HCT116 (cell line): ENCODE measurements around the gene NUS1. TPM values are rescaled to one million over a fixed set of nuclear protein-coding genes. Genes with fewer than 3 reads are reported as not detected.

Experiments
- ATAC-seq: fragments of 200-7000 bp; cut with Tn5 transposase; 2 replicates; pipeline ENCODE4 v1.9.1; 2020; ENCODE audit warnings: mild to moderate bottlenecking, moderate library complexity
- BruUV-seq: library from RNA; stranded (reverse); fragments of 400-500 nt; replicated peaks from 2 replicates; lab custom pipeline; 2021; lab: Mats Ljungman, UMichigan
- CTCF ChIA-PET: fragments of 300-600 bp; sonication (Branson Sonifier 250); formaldehyde crosslinking; loops from one replicate; lab custom pipeline; 2021; ENCODE audit warnings: antibody characterized with exemption; lab: Charles Lee
- POLR2A ChIA-PET: fragments of 300-600, 350-600 bp; sonication (Branson Sonifier 250); formaldehyde crosslinking; loops from one replicate; lab custom pipeline; 2021; ENCODE audit warnings: antibody characterized with exemption; lab: Charles Lee
- RAD21 ChIA-PET, 2 experiments: fragments of 300-600 bp; sonication (Branson Sonifier 250); formaldehyde crosslinking; loops; one replicate each; lab custom pipeline; 2023; ENCODE audit warnings: low total read pairs in 2 of 2; ENCODE audit not compliant: uncharacterized antibody in 2 of 2, unreplicated experiment in 2 of 2, low non-redundant PET in 1 of 2; lab: Charles Lee
- DNase-seq: peaks from one replicate; pipeline ENCODE4 v3.0.0-alpha.2; 2010; ENCODE audit warnings: low read depth, low spot score
- H2AFZ ChIP-seq: fragments of 200-600 bp; shearing (Covaris generic), sonication (generic); 2 replicates; pipeline ENCODE4 v1.6.1; 2017; ENCODE audit warnings: low read depth, mixed run types, mixed read lengths, antibody characterized with exemption, low read length; ENCODE audit not compliant: poor library complexity, severe bottlenecking
- H3K27ac ChIP-seq: 2 replicates; pipeline ENCODE4 v1.5.1; 2012; ENCODE audit warnings: low read depth, low read length
- H3K27me3 ChIP-seq: fragments of 200-600 bp; sonication (generic); 2 replicates; pipeline ENCODE4 v1.6.1; 2016; ENCODE audit warnings: mixed run types, low read length, mixed read lengths; ENCODE audit not compliant: insufficient read depth
- H3K36me3 ChIP-seq, 2 experiments: fragments of 200-500 bp in 1 of 2; fragments of 200-600 bp in 1 of 2; sonication (Bioruptor generic) in 1 of 2; sonication (generic) in 1 of 2; 2 replicates each; pipeline versions ENCODE4 v1.5.1 to v1.6.1; 2014 to 2016; ENCODE audit warnings: low read length in 2 of 2, inconsistent platforms in 1 of 2, mixed read lengths in 1 of 2, mixed run types in 1 of 2; ENCODE audit not compliant: insufficient read depth in 2 of 2, control insufficient read depth in 1 of 2
- H3K4me1 ChIP-seq, 2 experiments: fragments of 200-600 bp in 1 of 2; sonication (generic) in 1 of 2; 2 replicates each; pipeline versions ENCODE4 v1.5.1 to v1.6.1; 2012 to 2017; ENCODE audit warnings: low read length in 2 of 2, inconsistent platforms in 1 of 2, mild to moderate bottlenecking in 1 of 2, mixed read lengths in 1 of 2, mixed run types in 1 of 2, moderate library complexity in 1 of 2; ENCODE audit not compliant: insufficient read depth in 2 of 2, control insufficient read depth in 1 of 2
- H3K4me2 ChIP-seq: fragments of 200-600 bp; sonication (generic); 2 replicates; pipeline ENCODE4 v1.6.1; 2017; ENCODE audit warnings: mixed run types, low read length, mixed read lengths
- H3K4me3 ChIP-seq, 2 experiments: fragments of 200-600 bp in 1 of 2; sonication (generic) in 1 of 2; replicated peaks in 1 of 2; 2 replicates each; pipeline ENCODE4 v1.5.1; 2011 to 2016; ENCODE audit warnings: low read length in 2 of 2, control low read depth in 1 of 2, low read depth in 1 of 2, mild to moderate bottlenecking in 1 of 2, mixed read lengths in 1 of 2, mixed run types in 1 of 2
- H3K79me2 ChIP-seq: fragments of 200-600 bp; sonication (generic); 2 replicates; pipeline ENCODE4 v1.6.1; 2017; ENCODE audit warnings: mild to moderate bottlenecking, mixed run types, low read length, moderate library complexity, mixed read lengths; ENCODE audit not compliant: insufficient read depth
- H3K9ac ChIP-seq: fragments of 200-600 bp; sonication (generic); 2 replicates; pipeline ENCODE4 v1.6.1; 2016; ENCODE audit warnings: low read length, mixed read lengths
- H3K9me2 ChIP-seq: fragments of 200-600 bp; sonication (generic), shearing (Covaris generic); 2 replicates; pipeline ENCODE4 v1.6.1; 2017; ENCODE audit warnings: mixed run types, mild to moderate bottlenecking, moderate library complexity; ENCODE audit not compliant: insufficient read depth
- H3K9me3 ChIP-seq, 2 experiments: fragments of 200-500 bp in 1 of 2; fragments of 200-600 bp in 1 of 2; sonication (Bioruptor generic) in 1 of 2; sonication (generic) in 1 of 2; 2 replicates each; pipeline ENCODE4 v1.6.1; 2014 to 2017; ENCODE audit warnings: low read length in 2 of 2, mixed read lengths in 2 of 2, inconsistent platforms in 1 of 2, low read depth in 1 of 2, mild to moderate bottlenecking in 1 of 2, mixed run types in 1 of 2, moderate library complexity in 1 of 2; ENCODE audit not compliant: control insufficient read depth in 1 of 2, insufficient read depth in 1 of 2
- H4K20me1 ChIP-seq: fragments of 200-600 bp; sonication (generic), shearing (Covaris generic); 2 replicates; pipeline ENCODE4 v1.6.1; 2017; ENCODE audit warnings: mixed run types, mild to moderate bottlenecking, moderate library complexity; ENCODE audit not compliant: insufficient read depth
- CBX3 ChIP-seq: IDR thresholded peaks from 2 replicates; pipeline ENCODE4 v1.6.1; 2012; ENCODE audit warnings: low read depth
- CEBPB ChIP-seq: IDR thresholded peaks from 2 replicates; pipeline ENCODE4 v1.6.1; 2012; ENCODE audit warnings: low read depth
- EGR1 ChIP-seq: IDR thresholded peaks from 2 replicates; pipeline ENCODE4 v1.6.1; 2012; ENCODE audit warnings: low read depth
- ELF1 ChIP-seq: IDR thresholded peaks from 2 replicates; pipeline ENCODE4 v1.6.1; 2012; ENCODE audit warnings: low read depth, borderline replicate concordance
- EZH2 ChIP-seq: fragments of 200-600 bp; sonication (generic); IDR thresholded peaks from 2 replicates; pipeline ENCODE4 v1.6.1; 2017; ENCODE audit warnings: antibody characterized with exemption, mixed run types
- EZH2phosphoT487 ChIP-seq: fragments of 200-600 bp; IDR thresholded peaks from 2 replicates; pipeline ENCODE4 v1.6.1; 2018; ENCODE audit warnings: antibody characterized with exemption, borderline replicate concordance
- FOSL1 ChIP-seq: IDR thresholded peaks from 2 replicates; pipeline ENCODE4 v1.6.1; 2012; ENCODE audit warnings: low read depth
- JUND ChIP-seq: IDR thresholded peaks from 2 replicates; pipeline ENCODE4 v1.6.1; 2012
- POLR2A ChIP-seq: IDR thresholded peaks from 2 replicates; pipeline ENCODE4 v1.7.0; 2011; ENCODE audit warnings: borderline replicate concordance; ENCODE audit not compliant: insufficient read depth, insufficient read length; ENCODE audit errors: extremely low read depth
- POLR2AphosphoS5 ChIP-seq: IDR thresholded peaks from 2 replicates; pipeline ENCODE4 v1.6.1; 2011; ENCODE audit warnings: mild to moderate bottlenecking, low read depth, low read length, moderate library complexity
- SIN3A ChIP-seq: IDR thresholded peaks from 2 replicates; pipeline ENCODE4 v1.6.1; 2012; ENCODE audit warnings: low read depth
- ZFX ChIP-seq: fragments of 450-650 bp; IDR thresholded peaks from 2 replicates; pipeline ENCODE4 v1.6.1; 2017
- ZNF274 ChIP-seq: fragments of 200-500 bp; sonication (Bioruptor generic); IDR thresholded peaks from 2 replicates; pipeline ENCODE4 v1.6.1; 2014; ENCODE audit warnings: mild to moderate bottlenecking, low read depth, low read length, inconsistent platforms
- intact Hi-C: fragments of 100-400 bp; cut with micrococcal nuclease; formaldehyde crosslinking; loops from 2 replicates; pipeline ENCODE4 v1.10.0; 2022
- total RNA-seq: library from RNA; stranded (reverse); gene quantifications from one replicate; pipeline ENCODE4 v1.2.1, GENCODE V29; 2021; ENCODE audit not compliant: unreplicated experiment
- TF ChIP-seq, protein P1 (sequence below), 3 experiments: fragments of 200-600 bp in 1 of 3; sonication (generic) in 1 of 3; IDR thresholded peaks in 2 of 3; conservative IDR thresholded peaks in 1 of 3; 2 replicates each; pipeline ENCODE4 v1.5.1; 2012 to 2017; ENCODE audit warnings: low read depth in 2 of 3, low read length in 2 of 3, antibody characterized with exemption in 1 of 3, borderline replicate concordance in 1 of 3, control low read depth in 1 of 3, mild to moderate bottlenecking in 1 of 3, mixed read lengths in 1 of 3, mixed run types in 1 of 3, moderate library complexity in 1 of 3; ENCODE audit not compliant: insufficient read depth in 1 of 3
- TF ChIP-seq, protein P2 (sequence below): IDR thresholded peaks from 2 replicates; pipeline ENCODE4 v1.6.1; 2012; ENCODE audit warnings: low read depth

NUS1 gene
- total RNA-seq, 1 experiment from 2014 or later: 46.2 TPM

- TF ChIP-seq FOSL1: no peak
- TF ChIP-seq, protein P1, sequence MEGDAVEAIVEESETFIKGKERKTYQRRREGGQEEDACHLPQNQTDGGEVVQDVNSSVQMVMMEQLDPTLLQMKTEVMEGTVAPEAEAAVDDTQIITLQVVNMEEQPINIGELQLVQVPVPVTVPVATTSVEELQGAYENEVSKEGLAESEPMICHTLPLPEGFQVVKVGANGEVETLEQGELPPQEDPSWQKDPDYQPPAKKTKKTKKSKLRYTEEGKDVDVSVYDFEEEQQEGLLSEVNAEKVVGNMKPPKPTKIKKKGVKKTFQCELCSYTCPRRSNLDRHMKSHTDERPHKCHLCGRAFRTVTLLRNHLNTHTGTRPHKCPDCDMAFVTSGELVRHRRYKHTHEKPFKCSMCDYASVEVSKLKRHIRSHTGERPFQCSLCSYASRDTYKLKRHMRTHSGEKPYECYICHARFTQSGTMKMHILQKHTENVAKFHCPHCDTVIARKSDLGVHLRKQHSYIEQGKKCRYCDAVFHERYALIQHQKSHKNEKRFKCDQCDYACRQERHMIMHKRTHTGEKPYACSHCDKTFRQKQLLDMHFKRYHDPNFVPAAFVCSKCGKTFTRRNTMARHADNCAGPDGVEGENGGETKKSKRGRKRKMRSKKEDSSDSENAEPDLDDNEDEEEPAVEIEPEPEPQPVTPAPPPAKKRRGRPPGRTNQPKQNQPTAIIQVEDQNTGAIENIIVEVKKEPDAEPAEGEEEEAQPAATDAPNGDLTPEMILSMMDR (IDR thresholded peaks at IDR 0.05 in 2 of 3, conservative IDR thresholded peaks at IDR 0.05 in 1 of 3; ENCODE audit: borderline replicate concordance in 1 of 3, insufficient read depth in 1 of 3, low read depth in 2 of 3, low read length in 2 of 3): peak; percentile 57 to 65 (median 57); a peak in 5 of 6 replicates
- TF ChIP-seq, all 23 proteins: peak for 9
These were observed at the start of gene NUS1 (continued) for GRCh38 chr6:117674991-117675657.

DNA sequence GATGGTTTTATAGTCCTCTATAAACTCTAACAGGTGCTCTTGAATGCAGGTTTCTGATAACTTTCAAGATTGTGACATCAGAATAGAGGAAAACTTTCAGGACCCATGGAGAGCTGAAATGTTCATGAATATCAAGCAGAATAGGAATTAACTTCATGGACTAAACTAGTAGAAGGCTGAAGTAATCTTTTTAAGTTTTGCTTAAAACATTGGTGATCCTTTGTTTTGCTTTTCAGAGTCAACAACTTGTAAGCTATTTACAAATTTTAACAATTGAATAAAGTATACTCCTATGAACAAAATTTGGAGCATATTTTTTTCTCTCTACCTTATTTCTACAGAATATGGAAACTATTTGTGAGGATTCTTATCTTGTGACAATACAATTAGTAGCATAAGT lies 47.7 kb upstream of the NUS1 start:
- H3K9ac ChIP-seq: no peak overlapping the region
- H3K9me2 ChIP-seq: no peaks in the 10 kb centered on the region
- ATAC-seq: no peak
- H3K9me3 ChIP-seq: peaks cover 0 to 11% of the 10 kb centered on the region in 2 experiments; a peak in 2 of 4 replicates
- POLR2A ChIA-PET: no interaction called here
- no peaks in the 10 kb centered on the region for H3K36me3 ChIP-seq
- no peak overlapping the region for H3K27ac ChIP-seq
- BruUV-seq: no TSS peak
- H3K4me3 ChIP-seq: no peak overlapping the region
- no peak overlapping the region for H3K4me2 ChIP-seq
- intact Hi-C loops: no loop called here
- H3K27me3 ChIP-seq: no peaks in the 10 kb centered on the region
- RAD21 ChIA-PET: no interaction called here
- no peaks in the 10 kb centered on the region for H4K20me1 ChIP-seq
- CTCF ChIA-PET: no interaction called here
- H2AFZ ChIP-seq: no peak overlapping the region
- H3K79me2 ChIP-seq: no peaks in the 10 kb centered on the region
- DNase-seq: no peak
- no peaks in the 10 kb centered on the region for H3K4me1 ChIP-seq
- TF ChIP-seq EGR1: no peak
- TF ChIP-seq, protein P2, sequence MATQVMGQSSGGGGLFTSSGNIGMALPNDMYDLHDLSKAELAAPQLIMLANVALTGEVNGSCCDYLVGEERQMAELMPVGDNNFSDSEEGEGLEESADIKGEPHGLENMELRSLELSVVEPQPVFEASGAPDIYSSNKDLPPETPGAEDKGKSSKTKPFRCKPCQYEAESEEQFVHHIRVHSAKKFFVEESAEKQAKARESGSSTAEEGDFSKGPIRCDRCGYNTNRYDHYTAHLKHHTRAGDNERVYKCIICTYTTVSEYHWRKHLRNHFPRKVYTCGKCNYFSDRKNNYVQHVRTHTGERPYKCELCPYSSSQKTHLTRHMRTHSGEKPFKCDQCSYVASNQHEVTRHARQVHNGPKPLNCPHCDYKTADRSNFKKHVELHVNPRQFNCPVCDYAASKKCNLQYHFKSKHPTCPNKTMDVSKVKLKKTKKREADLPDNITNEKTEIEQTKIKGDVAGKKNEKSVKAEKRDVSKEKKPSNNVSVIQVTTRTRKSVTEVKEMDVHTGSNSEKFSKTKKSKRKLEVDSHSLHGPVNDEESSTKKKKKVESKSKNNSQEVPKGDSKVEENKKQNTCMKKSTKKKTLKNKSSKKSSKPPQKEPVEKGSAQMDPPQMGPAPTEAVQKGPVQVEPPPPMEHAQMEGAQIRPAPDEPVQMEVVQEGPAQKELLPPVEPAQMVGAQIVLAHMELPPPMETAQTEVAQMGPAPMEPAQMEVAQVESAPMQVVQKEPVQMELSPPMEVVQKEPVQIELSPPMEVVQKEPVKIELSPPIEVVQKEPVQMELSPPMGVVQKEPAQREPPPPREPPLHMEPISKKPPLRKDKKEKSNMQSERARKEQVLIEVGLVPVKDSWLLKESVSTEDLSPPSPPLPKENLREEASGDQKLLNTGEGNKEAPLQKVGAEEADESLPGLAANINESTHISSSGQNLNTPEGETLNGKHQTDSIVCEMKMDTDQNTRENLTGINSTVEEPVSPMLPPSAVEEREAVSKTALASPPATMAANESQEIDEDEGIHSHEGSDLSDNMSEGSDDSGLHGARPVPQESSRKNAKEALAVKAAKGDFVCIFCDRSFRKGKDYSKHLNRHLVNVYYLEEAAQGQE: no peak
- TF ChIP-seq EZH2phosphoT487: no peak
- TF ChIP-seq ZNF274: no peak
- TF ChIP-seq ZFX: no peak
- no peak for TF ChIP-seq SIN3A
- TF ChIP-seq EZH2: no peak
- TF ChIP-seq CBX3: no peak
- no peak for TF ChIP-seq ELF1
- TF ChIP-seq FOSL1: no peak
- TF ChIP-seq, protein P1 (IDR thresholded peaks at IDR 0.05 in 2 of 3, conservative IDR thresholded peaks at IDR 0.05 in 1 of 3; ENCODE audit: borderline replicate concordance in 1 of 3, insufficient read depth in 1 of 3, low read depth in 2 of 3, low read length in 2 of 3): no peak
- TF ChIP-seq JUND: no peak
- TF ChIP-seq CEBPB: no peak
- TF ChIP-seq POLR2AphosphoS5: no peak
- no peak for TF ChIP-seq POLR2A
